ENCODE data around the gene KRT86. TPM values are rescaled to one million over a fixed set of nuclear protein-coding genes. Genes with fewer than 3 reads are reported as not detected.
A peak's percentile ranks its signal among the peaks of the same experiment; 100 is the strongest.

Gene KRT86
- total and polyA plus RNA-seq, 4 experiments from 2014 or later = not detected

GRCh38 chr12:52347016-52347415 is 72.6 kb downstream of the KRT86 start:
- no peaks in the 10 kb centered on the region for H3K9me3 ChIP-seq (ENCODE audit: control insufficient read depth in 1 of 2, low read length in 2 of 2)
- H3K27ac Mint-ChIP-seq = no peak overlapping the region
- H3K27me3 Mint-ChIP-seq = peaks cover 2 to 5% of the 10 kb centered on the region in 2 donors
- H3K4me1 Mint-ChIP-seq = peaks cover 5 to 12% (median 11%) of the 10 kb centered on the region in 4 donors
- no peaks in the 10 kb centered on the region for H3K36me3 Mint-ChIP-seq
- peaks cover 14% of the 10 kb centered on the region for H3K4me1 ChIP-seq (ENCODE audit: insufficient read depth, low read length)
- intact Hi-C loops (cut with micrococcal nuclease) = no loop called here
- no peak overlapping the region for H3K4me3 ChIP-seq (ENCODE audit: low read length in 2 of 2)
- ChIA-PET POLR2A (ENCODE audit: partially characterized antibody) (interaction anchor here (1.0 kb wide), 1 partner anchor 15 kb away, joined by 3 read pairs; no protein-coding TSS in a partner anchor), CTCF (ENCODE audit: partially characterized antibody) (interaction anchor here (1.7 kb wide), 1 partner anchor 15 kb away, joined by 4 read pairs; no protein-coding TSS in a partner anchor)
- no peaks in the 10 kb centered on the region for H3K27me3 ChIP-seq (ENCODE audit: insufficient read depth, low read length)
- no peaks in the 10 kb centered on the region for H3K36me3 ChIP-seq (ENCODE audit: insufficient read depth, low read length)
- H3K4me3 Mint-ChIP-seq = no peak overlapping the region
- no peak for DNase-seq
- H3K9me3 Mint-ChIP-seq = peaks cover 0 to 3% (median 0%) of the 10 kb centered on the region in 8 donors
- H3K27ac ChIP-seq (ENCODE audit: low read depth, low read length) = no peak overlapping the region

GRCh38 chr12:52347551-52348510 is 73.4 kb downstream of the KRT86 start:
- DNase-seq = no peak
- H3K9me3 ChIP-seq (ENCODE audit: control insufficient read depth in 1 of 2, low read length in 2 of 2) = no peaks in the 10 kb centered on the region
- Mint-ChIP-seq H3K27me3 (peaks cover 4 to 5% of the 10 kb centered on the region in 2 donors), H3K9me3 (peaks cover 0 to 3% (median 0%) of the 10 kb centered on the region in 8 donors), H3K36me3 (no peaks in the 10 kb centered on the region), H3K4me1 (peaks cover 12 to 19% (median 17%) of the 10 kb centered on the region in 4 donors), H3K4me3 (no peak overlapping the region), H3K27ac (no peak overlapping the region)
- POLR2A ChIA-PET (ENCODE audit: partially characterized antibody) = interaction anchor here (1.0 kb wide), 1 partner anchor 15 kb away, joined by 3 read pairs; no protein-coding TSS in a partner anchor
- intact Hi-C loops (cut with micrococcal nuclease) = no loop called here
- no peaks in the 10 kb centered on the region for H3K36me3 ChIP-seq (ENCODE audit: insufficient read depth, low read length)
- CTCF ChIA-PET (ENCODE audit: partially characterized antibody) = interaction anchor here (1.7 kb wide), 1 partner anchor 14 kb away, joined by 4 read pairs; no protein-coding TSS in a partner anchor
- H3K27ac ChIP-seq (ENCODE audit: low read depth, low read length) = no peak overlapping the region
- no peaks in the 10 kb centered on the region for H3K27me3 ChIP-seq (ENCODE audit: insufficient read depth, low read length)
- H3K4me3 ChIP-seq (ENCODE audit: low read length in 2 of 2) = no peak overlapping the region
- peaks cover 19% of the 10 kb centered on the region for H3K4me1 ChIP-seq (ENCODE audit: insufficient read depth, low read length)

- Histone ChIP-seq H3K4me3 (ENCODE audit: low read length in 2 of 2) (no peak overlapping the region), H3K27ac (ENCODE audit: low read depth, low read length) (no peak overlapping the region), H3K36me3 (ENCODE audit: insufficient read depth, low read length) (no peaks in the 10 kb centered on the region), H3K9me3 (ENCODE audit: control insufficient read depth in 1 of 2, low read length in 2 of 2) (no peaks in the 10 kb centered on the region), H3K4me1 (ENCODE audit: insufficient read depth, low read length) (peaks cover 19% of the 10 kb centered on the region), H3K27me3 (ENCODE audit: insufficient read depth, low read length) (no peaks in the 10 kb centered on the region)
- intact Hi-C loops (cut with micrococcal nuclease) = no loop called here
- H3K27me3 Mint-ChIP-seq = peaks cover 4 to 5% of the 10 kb centered on the region in 2 donors
- DNase-seq = no peak
- H3K4me3 Mint-ChIP-seq = no peak overlapping the region
- H3K9me3 Mint-ChIP-seq = no peaks in the 10 kb centered on the region
- H3K27ac Mint-ChIP-seq = no peak overlapping the region
- ChIA-PET POLR2A (ENCODE audit: partially characterized antibody) (no interaction called here), CTCF (ENCODE audit: partially characterized antibody) (no interaction called here)
- peaks cover 15 to 23% (median 18%) of the 10 kb centered on the region in 4 donors for H3K4me1 Mint-ChIP-seq
- H3K36me3 Mint-ChIP-seq = no peaks in the 10 kb centered on the region
These were observed 74.8 kb downstream of the KRT86 start for GRCh38 chr12:52349196-52349595.

GRCh38 chr12:52350021-52350620 is 75.7 kb downstream of the KRT86 start:
- H3K4me1 Mint-ChIP-seq = peaks cover 15 to 23% (median 18%) of the 10 kb centered on the region in 4 donors
- no peaks in the 10 kb centered on the region for H3K9me3 ChIP-seq (ENCODE audit: control insufficient read depth in 1 of 2, low read length in 2 of 2)
- no peak for DNase-seq
- ChIA-PET POLR2A (ENCODE audit: partially characterized antibody) (no interaction called here), CTCF (ENCODE audit: partially characterized antibody) (interaction anchor here (1.5 to 1.7 kb wide), 2 partner anchors 23 to 193 kb away, joined by 5 read pairs; no protein-coding TSS in a partner anchor)
- no peak overlapping the region for H3K27ac ChIP-seq (ENCODE audit: low read depth, low read length)
- H3K36me3 Mint-ChIP-seq = no peaks in the 10 kb centered on the region
- H3K4me3 ChIP-seq (ENCODE audit: low read length in 2 of 2) = no peak overlapping the region
- peaks cover 5 to 7% of the 10 kb centered on the region in 2 donors for H3K27me3 Mint-ChIP-seq
- H3K27me3 ChIP-seq (ENCODE audit: insufficient read depth, low read length) = no peaks in the 10 kb centered on the region
- H3K36me3 ChIP-seq (ENCODE audit: insufficient read depth, low read length) = no peaks in the 10 kb centered on the region
- H3K9me3 Mint-ChIP-seq = no peaks in the 10 kb centered on the region
- no peak overlapping the region for H3K27ac Mint-ChIP-seq
- H3K4me1 ChIP-seq (ENCODE audit: insufficient read depth, low read length) = peaks cover 19% of the 10 kb centered on the region
- intact Hi-C loops (cut with micrococcal nuclease) = no loop called here
- no peak overlapping the region for H3K4me3 Mint-ChIP-seq

- Histone ChIP-seq H3K27me3 (ENCODE audit: insufficient read depth, low read length) (no peaks in the 10 kb centered on the region), H3K9me3 (ENCODE audit: control insufficient read depth in 1 of 2, low read length in 2 of 2) (no peaks in the 10 kb centered on the region), H3K27ac (ENCODE audit: low read depth, low read length) (no peak overlapping the region), H3K4me3 (ENCODE audit: low read length in 2 of 2) (no peak overlapping the region), H3K36me3 (ENCODE audit: insufficient read depth, low read length) (no peaks in the 10 kb centered on the region), H3K4me1 (ENCODE audit: insufficient read depth, low read length) (peaks cover 19% of the 10 kb centered on the region)
- ChIA-PET POLR2A (ENCODE audit: partially characterized antibody) (no interaction called here), CTCF (ENCODE audit: partially characterized antibody) (interaction anchor here (0.5 to 1.7 kb wide), 3 partner anchors 23 to 194 kb away, joined by 3 to 5 read pairs (median 5); no protein-coding TSS in a partner anchor)
- Mint-ChIP-seq H3K27me3 (peaks cover 5 to 7% of the 10 kb centered on the region in 2 donors), H3K9me3 (no peaks in the 10 kb centered on the region), H3K27ac (peak overlapping the region in 2 of 7 donors; percentile 21 to 57), H3K4me1 (peaks cover 15 to 23% (median 18%) of the 10 kb centered on the region in 4 donors), H3K36me3 (no peaks in the 10 kb centered on the region), H3K4me3 (peak overlapping the region in 1 of 8 donors; percentile 23)
- intact Hi-C loops (cut with micrococcal nuclease) = no loop called here
- DNase-seq = no peak
These were observed 76.3 kb downstream of the KRT86 start for GRCh38 chr12:52350786-52351185.

GRCh38 chr12:52351196-52352059 is 77.0 kb downstream of the KRT86 start:
- DNase-seq = peak; percentile 54 to 82 (median 73)
- Mint-ChIP-seq H3K9me3 (no peaks in the 10 kb centered on the region), H3K27ac (peak overlapping the region in 6 of 7 donors; percentile 1 to 81 (median 30)), H3K36me3 (no peaks in the 10 kb centered on the region), H3K4me3 (peak overlapping the region in 6 of 8 donors; percentile 1 to 74 (median 36)), H3K4me1 (peaks cover 15 to 23% (median 18%) of the 10 kb centered on the region in 4 donors), H3K27me3 (peaks cover 5 to 7% of the 10 kb centered on the region in 2 donors)
- ChIA-PET POLR2A (ENCODE audit: partially characterized antibody) (no interaction called here), CTCF (ENCODE audit: partially characterized antibody) (interaction anchor here (0.5 to 1.8 kb wide), 4 partner anchors 23 to 195 kb away, joined by 3 to 9 read pairs (median 4); no protein-coding TSS in a partner anchor)
- Histone ChIP-seq H3K4me1 (ENCODE audit: insufficient read depth, low read length) (peaks cover 19% of the 10 kb centered on the region), H3K27me3 (ENCODE audit: insufficient read depth, low read length) (no peaks in the 10 kb centered on the region), H3K9me3 (ENCODE audit: control insufficient read depth in 1 of 2, low read length in 2 of 2) (no peaks in the 10 kb centered on the region), H3K4me3 (ENCODE audit: low read length in 2 of 2) (no peak overlapping the region), H3K36me3 (ENCODE audit: insufficient read depth, low read length) (no peaks in the 10 kb centered on the region), H3K27ac (ENCODE audit: low read depth, low read length) (no peak overlapping the region)
- intact Hi-C loops (cut with micrococcal nuclease) = no loop called here
